Lower leg skin (tissue), 3 donors: ENCODE results near the gene PKP1.

Experiments
- CTCF ChIP-seq, 3 donors: fragments of 450-650 bp; IDR thresholded peaks; one replicate each; pipeline ENCODE4 v1.5.1; 2016; ENCODE audit warnings: antibody characterized with exemption in 3 of 3, mild to moderate bottlenecking in 3 of 3, moderate library complexity in 2 of 3
- POLR2A ChIP-seq, 2 donors: fragments of 450-650 bp; IDR thresholded peaks; one replicate each; pipeline ENCODE4 v1.6.1; 2016 to 2017; ENCODE audit warnings: antibody characterized with exemption in 2 of 2, mild to moderate bottlenecking in 1 of 2, moderate library complexity in 1 of 2

GRCh38 chr1:201267481-201268229, 15.7 kb upstream of the PKP1 start:
- TF ChIP-seq CTCF (IDR thresholded peaks at IDR 0.05) (no peak), POLR2A (IDR thresholded peaks at IDR 0.05) (no peak)
